ENCODE measurements around the gene THOP1.

The THOP1 gene

DNA sequence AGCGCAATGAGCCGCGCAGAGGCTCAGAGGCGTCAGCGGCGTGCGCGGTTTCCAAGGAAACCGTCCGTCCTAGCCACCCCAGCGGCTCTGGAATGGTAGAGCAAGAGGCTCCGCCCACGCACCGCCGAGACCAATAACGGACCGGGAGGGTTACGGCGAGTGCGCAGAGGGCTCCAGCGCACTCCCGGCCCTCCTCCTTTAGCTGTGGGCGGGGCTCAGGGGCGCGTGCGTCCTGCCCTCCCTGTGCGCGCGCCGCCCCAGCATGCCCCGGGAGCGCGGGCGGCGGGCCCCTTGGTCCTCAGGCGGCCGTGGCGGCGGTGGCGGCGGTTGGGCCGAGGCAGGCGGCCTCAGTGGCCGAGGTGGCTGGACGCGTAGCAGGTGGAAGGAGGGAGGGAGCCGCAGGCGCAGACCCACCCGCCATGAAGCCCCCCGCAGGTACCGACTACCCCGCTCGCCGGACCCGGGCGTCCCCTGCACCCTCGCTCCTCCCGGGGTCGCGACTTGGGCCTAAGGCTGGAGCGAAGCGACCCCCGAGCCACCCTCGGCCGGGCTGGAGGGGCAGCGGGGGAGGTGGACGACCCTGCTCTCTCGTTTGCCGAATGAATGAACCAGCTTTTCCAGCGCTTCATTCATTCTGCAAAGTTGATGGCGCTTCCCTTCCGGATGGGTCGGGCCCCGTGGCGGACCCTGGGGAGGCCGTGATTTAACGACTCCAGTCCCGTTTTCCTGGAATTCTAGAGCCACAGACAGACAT is at the start of gene THOP1:
Gene THOP1, plus strand, starts transcription at position 260 of the 754 bp plus-strand sequence. Its CDS starts 160 bp downstream, at position 420.
- Histone ChIP-seq H3K27me3 (replicated peaks; ENCODE audit: control insufficient read depth, insufficient read depth, low read length) (no peaks in the 10 kb centered on the region), H3K4me3 (ENCODE audit: low read length) (peak within 1 kb of the TSS; percentile 93), H3K9ac (ENCODE audit: low read length) (peak within 1 kb of the TSS; percentile 93), H3K4me1 (ENCODE audit: control insufficient read depth, insufficient read depth, low read length) (peaks cover 28% of the 10 kb centered on the region), H3K36me3 (ENCODE audit: control insufficient read depth, insufficient read depth, low read length, severe bottlenecking) (peaks cover 2% of the 10 kb centered on the region), H3K9me3 (ENCODE audit: control insufficient read depth, low read length) (no peaks in the 10 kb centered on the region)
- DNase-seq (ENCODE audit: low read depth): peak; percentile 100

DNA sequence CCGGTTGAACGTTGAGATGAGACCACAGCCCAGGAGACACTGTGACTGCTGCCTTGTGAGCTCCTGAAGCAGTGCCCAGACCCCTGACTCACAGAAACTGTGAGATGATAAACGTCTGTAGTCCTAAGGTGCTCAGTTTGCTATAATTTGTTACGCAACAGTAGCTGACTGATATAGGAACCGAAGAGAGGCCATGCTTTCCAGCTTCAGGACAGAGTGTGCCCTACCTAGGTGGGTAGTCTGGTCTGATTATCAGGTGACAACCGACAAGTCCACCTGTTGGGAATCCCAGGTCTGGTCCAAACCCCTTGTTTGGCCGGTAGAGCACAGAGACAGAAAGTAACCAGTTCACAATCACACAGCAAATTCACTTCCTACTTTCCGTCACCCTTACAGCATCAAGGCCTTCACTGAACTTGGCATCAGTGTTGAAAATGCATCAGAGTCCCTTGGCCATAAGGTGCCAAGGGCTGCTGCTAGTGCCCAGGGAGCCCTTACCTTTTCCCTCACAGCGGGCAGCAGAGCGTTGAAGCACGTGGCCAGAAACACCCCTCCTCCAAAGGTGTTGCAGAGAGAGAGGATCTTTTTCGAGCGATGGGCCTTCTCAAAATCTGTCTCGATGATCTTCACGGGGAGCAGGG is 48.6 kb upstream of the THOP1 start:
- Histone ChIP-seq H3K9me3 (ENCODE audit: control insufficient read depth, low read length) (no peaks in the 10 kb centered on the region), H3K4me3 (ENCODE audit: low read length) (no peak overlapping the region), H3K4me1 (ENCODE audit: control insufficient read depth, insufficient read depth, low read length) (peaks cover 19% of the 10 kb centered on the region), H3K9ac (ENCODE audit: low read length) (no peak overlapping the region), H3K27me3 (replicated peaks; ENCODE audit: control insufficient read depth, insufficient read depth, low read length) (peaks cover 5% of the 10 kb centered on the region), H3K36me3 (ENCODE audit: control insufficient read depth, insufficient read depth, low read length, severe bottlenecking) (peaks cover 20% of the 10 kb centered on the region)
- DNase-seq (ENCODE audit: low read depth): no peak

GRCh38 chr19:2739602-2740313 is 45.5 kb upstream of the THOP1 start, which contains the start of gene SLC39A3:
TSS of gene SLC39A3 (minus strand) at chr19:2740017. CDS start at chr19:2737257, 2,760 bp downstream.
- H3K4me1 ChIP-seq (ENCODE audit: control insufficient read depth, insufficient read depth, low read length): peaks cover 10% of the 10 kb centered on the region
- H3K9me3 ChIP-seq (ENCODE audit: control insufficient read depth, low read length): no peaks in the 10 kb centered on the region
- H3K9ac ChIP-seq (ENCODE audit: low read length): peak within 1 kb of the TSS; percentile 95
- DNase-seq (ENCODE audit: low read depth): peak; percentile 99
- peaks cover 20% of the 10 kb centered on the region for H3K36me3 ChIP-seq (ENCODE audit: control insufficient read depth, insufficient read depth, low read length, severe bottlenecking)
- peak within 1 kb of the TSS; percentile 97 for H3K4me3 ChIP-seq (ENCODE audit: low read length)
- H3K27me3 ChIP-seq (replicated peaks; ENCODE audit: control insufficient read depth, insufficient read depth, low read length): peaks cover 12% of the 10 kb centered on the region

GRCh38 chr19:2740314-2740656 is 45.0 kb upstream of the THOP1 start:
- Histone ChIP-seq H3K27me3 (replicated peaks; ENCODE audit: control insufficient read depth, insufficient read depth, low read length) (peaks cover 12% of the 10 kb centered on the region), H3K36me3 (ENCODE audit: control insufficient read depth, insufficient read depth, low read length, severe bottlenecking) (peaks cover 16% of the 10 kb centered on the region), H3K9me3 (ENCODE audit: control insufficient read depth, low read length) (no peaks in the 10 kb centered on the region), H3K4me1 (ENCODE audit: control insufficient read depth, insufficient read depth, low read length) (peaks cover 10% of the 10 kb centered on the region), H3K9ac (ENCODE audit: low read length) (no peak overlapping the region), H3K4me3 (ENCODE audit: low read length) (no peak overlapping the region)
- DNase-seq (ENCODE audit: low read depth): no peak

DNA sequence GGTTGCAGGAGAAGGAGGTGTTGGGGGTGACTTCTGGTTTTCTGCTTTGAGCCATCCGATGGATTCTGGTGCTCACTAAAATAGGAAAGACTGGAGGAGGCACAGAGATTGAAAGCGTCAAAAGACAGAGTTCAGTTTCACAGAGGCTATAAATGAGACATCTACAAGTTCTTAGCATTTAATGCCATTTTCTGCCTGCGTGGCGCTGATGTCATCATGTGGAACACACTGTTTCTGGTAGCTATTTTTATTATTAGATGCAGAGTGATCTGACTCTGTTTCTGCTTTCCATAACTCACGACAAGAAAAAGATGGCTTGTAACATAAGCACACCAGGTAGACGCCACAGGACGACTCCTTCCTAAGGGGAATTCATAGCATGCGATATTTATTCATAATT is 42.2 kb upstream of the THOP1 start:
- H3K9me3 ChIP-seq (ENCODE audit: control insufficient read depth, low read length): no peaks in the 10 kb centered on the region
- H3K4me3 ChIP-seq (ENCODE audit: low read length): no peak overlapping the region
- no peak for DNase-seq (ENCODE audit: low read depth)
- peaks cover 15% of the 10 kb centered on the region for H3K27me3 ChIP-seq (replicated peaks; ENCODE audit: control insufficient read depth, insufficient read depth, low read length)
- H3K36me3 ChIP-seq (ENCODE audit: control insufficient read depth, insufficient read depth, low read length, severe bottlenecking): no peaks in the 10 kb centered on the region
- no peak overlapping the region for H3K9ac ChIP-seq (ENCODE audit: low read length)
- peaks cover 10% of the 10 kb centered on the region for H3K4me1 ChIP-seq (ENCODE audit: control insufficient read depth, insufficient read depth, low read length)

- H3K4me3 ChIP-seq (ENCODE audit: low read length): no peak overlapping the region
- H3K9me3 ChIP-seq (ENCODE audit: control insufficient read depth, low read length): no peaks in the 10 kb centered on the region
- H3K36me3 ChIP-seq (ENCODE audit: control insufficient read depth, insufficient read depth, low read length, severe bottlenecking): no peaks in the 10 kb centered on the region
- peaks cover 4% of the 10 kb centered on the region for H3K4me1 ChIP-seq (ENCODE audit: control insufficient read depth, insufficient read depth, low read length)
- H3K27me3 ChIP-seq (replicated peaks; ENCODE audit: control insufficient read depth, insufficient read depth, low read length): peaks cover 17% of the 10 kb centered on the region
- DNase-seq (ENCODE audit: low read depth): no peak
- H3K9ac ChIP-seq (ENCODE audit: low read length): no peak overlapping the region
These were observed 41.2 kb upstream of the THOP1 start for GRCh38 chr19:2744113-2744512.

DNA sequence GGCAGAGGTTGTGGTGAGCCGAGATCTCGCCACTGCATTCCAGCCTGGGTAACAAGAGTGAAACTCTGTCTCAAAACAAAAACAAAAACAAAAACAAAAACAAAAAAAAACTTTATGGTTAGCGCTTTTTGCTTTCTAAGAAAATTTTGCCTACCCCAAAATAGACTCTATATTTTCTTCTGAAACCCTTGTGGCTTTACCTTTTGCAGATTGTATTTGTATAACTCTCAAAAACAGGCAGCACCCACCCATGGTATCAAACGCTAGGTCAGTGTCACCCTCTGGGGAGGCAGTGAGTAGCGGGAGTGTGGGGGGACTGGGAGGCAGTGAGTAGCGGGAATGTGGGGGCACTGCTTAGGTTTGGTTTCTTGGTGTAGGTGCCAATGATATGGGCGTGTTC is 38.0 kb upstream of the THOP1 start:
- Histone ChIP-seq H3K4me1 (ENCODE audit: control insufficient read depth, insufficient read depth, low read length) (no peaks in the 10 kb centered on the region), H3K36me3 (ENCODE audit: control insufficient read depth, insufficient read depth, low read length, severe bottlenecking) (no peaks in the 10 kb centered on the region), H3K4me3 (ENCODE audit: low read length) (no peak overlapping the region), H3K9me3 (ENCODE audit: control insufficient read depth, low read length) (no peaks in the 10 kb centered on the region), H3K27me3 (replicated peaks; ENCODE audit: control insufficient read depth, insufficient read depth, low read length) (peaks cover 12% of the 10 kb centered on the region), H3K9ac (ENCODE audit: low read length) (no peak overlapping the region)
- no peak for DNase-seq (ENCODE audit: low read depth)

DNA sequence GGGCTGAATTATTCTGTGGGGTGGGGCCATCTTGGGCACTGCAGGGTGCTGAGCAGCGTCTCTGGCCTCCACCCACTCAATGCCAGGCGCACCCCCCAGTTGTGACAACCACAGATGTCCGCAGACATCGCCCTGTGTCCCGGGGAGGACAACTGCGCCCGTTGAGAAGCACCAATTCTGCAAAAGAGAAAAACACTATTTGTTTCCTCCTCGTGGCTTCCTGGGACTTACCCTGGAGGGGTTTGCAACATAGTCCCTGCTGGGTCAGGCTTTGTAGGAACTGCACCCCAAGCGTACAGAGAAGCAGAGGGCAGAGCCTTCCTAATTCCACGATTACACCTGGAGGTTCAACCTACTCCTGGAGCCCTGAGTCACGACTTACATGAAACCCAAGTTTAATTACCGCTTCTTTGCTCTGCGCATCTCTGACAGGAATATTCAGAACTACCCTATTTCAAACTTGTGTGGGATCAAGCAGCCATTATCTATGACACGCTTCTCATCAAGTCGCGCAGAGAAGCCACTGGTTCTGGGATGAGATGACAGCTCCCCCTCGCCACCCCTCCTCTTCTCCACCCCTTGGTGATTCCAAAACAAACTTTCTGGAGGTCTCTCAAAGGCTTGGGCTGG is 34.4 kb upstream of the THOP1 start:
- Histone ChIP-seq H3K9ac (ENCODE audit: low read length) (no peak overlapping the region), H3K27me3 (replicated peaks; ENCODE audit: control insufficient read depth, insufficient read depth, low read length) (peaks cover 5% of the 10 kb centered on the region), H3K4me3 (ENCODE audit: low read length) (no peak overlapping the region), H3K36me3 (ENCODE audit: control insufficient read depth, insufficient read depth, low read length, severe bottlenecking) (peaks cover 25% of the 10 kb centered on the region), H3K4me1 (ENCODE audit: control insufficient read depth, insufficient read depth, low read length) (no peaks in the 10 kb centered on the region), H3K9me3 (ENCODE audit: control insufficient read depth, low read length) (no peaks in the 10 kb centered on the region)
- DNase-seq (ENCODE audit: low read depth): no peak

- H3K9me3 ChIP-seq (ENCODE audit: control insufficient read depth, low read length): no peaks in the 10 kb centered on the region
- no peaks in the 10 kb centered on the region for H3K4me1 ChIP-seq (ENCODE audit: control insufficient read depth, insufficient read depth, low read length)
- peaks cover 30% of the 10 kb centered on the region for H3K36me3 ChIP-seq (ENCODE audit: control insufficient read depth, insufficient read depth, low read length, severe bottlenecking)
- no peak for DNase-seq (ENCODE audit: low read depth)
- H3K9ac ChIP-seq (ENCODE audit: low read length): no peak overlapping the region
- peaks cover 5% of the 10 kb centered on the region for H3K27me3 ChIP-seq (replicated peaks; ENCODE audit: control insufficient read depth, insufficient read depth, low read length)
- no peak overlapping the region for H3K4me3 ChIP-seq (ENCODE audit: low read length)
These were observed 33.9 kb upstream of the THOP1 start for GRCh38 chr19:2751438-2751830.

DNA sequence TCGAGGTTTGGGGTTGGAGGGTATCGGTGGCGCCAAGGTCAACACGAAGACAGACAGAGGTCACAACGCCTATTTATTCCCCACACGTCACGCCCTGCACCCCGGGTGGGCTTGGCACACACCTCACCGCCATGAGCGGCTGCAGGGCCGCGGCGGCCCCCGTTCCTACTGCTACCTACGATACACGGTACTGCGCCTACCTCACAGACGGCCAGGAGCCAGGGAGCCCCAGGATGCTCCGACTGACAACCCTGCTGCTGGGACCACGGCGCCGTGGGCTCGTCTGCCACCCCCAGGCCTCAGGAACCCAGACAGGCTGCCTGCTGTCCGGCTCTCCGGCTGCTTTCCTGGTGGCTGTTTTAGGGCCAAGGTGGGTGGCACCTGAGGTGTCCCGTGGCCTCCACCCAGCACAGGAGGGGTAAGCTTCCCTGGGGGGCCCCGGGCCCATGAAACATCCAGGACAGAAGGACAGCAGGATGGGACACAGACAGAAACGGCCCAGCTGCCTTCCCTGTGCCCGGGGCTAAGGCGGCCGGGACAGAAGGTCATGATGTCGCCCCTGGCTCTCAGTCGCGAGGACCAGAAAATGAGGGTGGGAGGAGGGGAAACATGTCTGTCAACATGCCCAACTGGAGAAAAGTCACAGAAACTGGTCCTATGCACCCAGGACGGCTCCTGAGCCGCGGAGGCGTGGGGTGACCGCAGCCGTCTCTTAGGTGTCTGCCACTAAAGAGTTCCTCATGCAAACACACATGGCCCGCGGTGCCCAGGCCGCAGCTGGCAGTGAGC is 30.4 kb upstream of the THOP1 start:
- no peaks in the 10 kb centered on the region for H3K27me3 ChIP-seq (replicated peaks; ENCODE audit: control insufficient read depth, insufficient read depth, low read length)
- no peaks in the 10 kb centered on the region for H3K9me3 ChIP-seq (ENCODE audit: control insufficient read depth, low read length)
- H3K36me3 ChIP-seq (ENCODE audit: control insufficient read depth, insufficient read depth, low read length, severe bottlenecking): peaks cover 52% of the 10 kb centered on the region
- DNase-seq (ENCODE audit: low read depth): no peak
- H3K4me1 ChIP-seq (ENCODE audit: control insufficient read depth, insufficient read depth, low read length): no peaks in the 10 kb centered on the region
- H3K4me3 ChIP-seq (ENCODE audit: low read length): no peak overlapping the region
- H3K9ac ChIP-seq (ENCODE audit: low read length): no peak overlapping the region
